COLO668 (cell line): ENCODE measurements around the gene TPO.
"Not testable (repeated sequence)": the region's sequence is repeated elsewhere in the genome, so short reads cannot be mapped to it uniquely, and the experiment has no call there.

Experiments
- DNase-seq: peaks from one replicate; lab custom pipeline; 2025; ENCODE audit not compliant: unreplicated experiment; lab: John Stamatoyannopoulos, UW

Gene TPO

GRCh38 chr2:1482253-1482675 is 69.0 kb downstream of the TPO start:
- DNase-seq, result no peak

- no peak for DNase-seq
Observed at GRCh38 chr2:1482981-1483380, 69.7 kb downstream of the TPO start.

GRCh38 chr2:1483551-1483950 is 70.3 kb downstream of the TPO start:
- no peak for DNase-seq

- no peak for DNase-seq
Observed at GRCh38 chr2:1484131-1484884, 71.0 kb downstream of the TPO start.

GRCh38 chr2:1486670-1487069 is 73.4 kb downstream of the TPO start:
- no peak for DNase-seq

GRCh38 chr2:1487758-1488157 is 74.5 kb downstream of the TPO start:
- DNase-seq, result no peak

- DNase-seq, result no peak
Observed at GRCh38 chr2:1488181-1488671, 75.0 kb downstream of the TPO start.

- DNase-seq, result no peak
Observed at GRCh38 chr2:1488851-1489250, 75.6 kb downstream of the TPO start.

GRCh38 chr2:1489486-1489885 is 76.2 kb downstream of the TPO start:
- DNase-seq, result no peak

GRCh38 chr2:1490381-1490780 is 77.1 kb downstream of the TPO start:
- not testable (repeated sequence) for DNase-seq

- no peak for DNase-seq
Observed at GRCh38 chr2:1491751-1492150, 78.5 kb downstream of the TPO start.

GRCh38 chr2:1492231-1492630 is 79.0 kb downstream of the TPO start:
- not testable (repeated sequence) for DNase-seq

- no peak for DNase-seq
Observed at GRCh38 chr2:1492711-1493430, 79.6 kb downstream of the TPO start.

- DNase-seq, result no peak
Observed at GRCh38 chr2:1493431-1494126, 80.3 kb downstream of the TPO start.

- DNase-seq, result no peak
Observed at GRCh38 chr2:1494257-1494656, 81.0 kb downstream of the TPO start.

- no peak for DNase-seq
Observed at GRCh38 chr2:1494906-1495305, 81.6 kb downstream of the TPO start.

GRCh38 chr2:1495676-1496358 is 82.6 kb downstream of the TPO start:
- DNase-seq, result no peak

- no peak for DNase-seq
Observed at GRCh38 chr2:1496359-1496821, 83.1 kb downstream of the TPO start.

- peak; percentile 7 for DNase-seq
Observed at GRCh38 chr2:1497122-1497611, 83.9 kb downstream of the TPO start.

GRCh38 chr2:1498176-1498575 is 84.9 kb downstream of the TPO start:
- no peak for DNase-seq
